Tibial nerve (tissue), 4 donors: ENCODE data around the gene VPS13D. TPM values are rescaled to one million over a fixed set of nuclear protein-coding genes. Genes with fewer than 3 reads are reported as not detected.

Experiments
- DNase-seq, 2 donors: peaks; one replicate each; pipeline ENCODE4 v3.0.0-alpha.2; 2019; ENCODE audit warnings: low spot score in 2 of 2
- H3K27ac ChIP-seq, 4 donors: fragments of 200-600 bp; sonication (generic) in 3 of 4; one replicate each; pipeline ENCODE4 v1.5.1; 2017 to 2019; ENCODE audit warnings: mild to moderate bottlenecking in 1 of 4
- H3K27me3 ChIP-seq, 2 donors: fragments of 200-600 bp; sonication (generic) in 1 of 2; one replicate each; pipeline versions ENCODE4 v1.5.1 to v1.6.0; 2017 to 2019
- H3K36me3 ChIP-seq, 3 donors: fragments of 200-600 bp; sonication (generic); one replicate each; pipeline ENCODE4 v1.5.1; 2018 to 2019
- H3K4me1 ChIP-seq, 4 donors: fragments of 200-600 bp; sonication (generic) in 3 of 4; one replicate each; pipeline ENCODE4 v1.5.1; 2017 to 2019
- H3K4me3 ChIP-seq, 4 donors: fragments of 200-600 bp; sonication (generic) in 3 of 4; one replicate each; pipeline ENCODE4 v1.5.1; 2017 to 2019; ENCODE audit warnings: mild to moderate bottlenecking in 1 of 4, moderate library complexity in 1 of 4
- H3K9me3 ChIP-seq, 4 donors: fragments of 200-600 bp; sonication (generic) in 3 of 4; one replicate each; pipeline ENCODE4 v1.5.1; 2017 to 2019
- CTCF ChIP-seq, 5 experiments: fragments of 200-600 bp in 3 of 5; fragments of 450-650 bp in 2 of 5; sonication (generic) in 3 of 5; IDR thresholded peaks; one replicate each; pipeline ENCODE4 v1.5.1; 2016 to 2019; ENCODE audit warnings: antibody characterized with exemption in 5 of 5, mild to moderate bottlenecking in 3 of 5, moderate library complexity in 2 of 5
- EP300 ChIP-seq, 2 donors: sonication (generic); formaldehyde crosslinking; IDR thresholded peaks; one replicate each; pipeline ENCODE4 v1.6.1; 2017; ENCODE audit warnings: antibody characterized with exemption in 2 of 2, mild to moderate bottlenecking in 1 of 2
- POLR2A ChIP-seq, 2 donors: fragments of 450-650 bp; IDR thresholded peaks; one replicate each; pipeline ENCODE4 v1.6.1; 2017; ENCODE audit warnings: antibody characterized with exemption in 2 of 2, mild to moderate bottlenecking in 2 of 2, moderate library complexity in 2 of 2
- WGBS, 2 donors: methylation state at CpG; one replicate each; pipeline ENCODE4 v1.1.5; 2018; 5-methylcytosine and 5-hydroxymethylcytosine counted together
- total RNA-seq, 4 donors: library from RNA; depleted of rRNA; stranded (reverse); fragments of >200 nt; gene quantifications; one replicate each; pipeline ENCODE4 v1.1.0, GENCODE V29; 2016

Gene VPS13D
- total RNA-seq, 4 donors from 2014 or later = 99.2 to 132 (median 110) TPM

GRCh38 chr1:12511516-12512468 lies 282.0 kb downstream of the VPS13D start:
- DNase-seq = no peak
- WGBS, 2 donors = 82 to 84% methylated on average over 13 of the region's 13 CpGs
- Histone ChIP-seq H3K9me3 (no peaks in the 10 kb centered on the region), H3K36me3 (peaks cover 0 to 19% (median 0%) of the 10 kb centered on the region in 3 donors), H3K27me3 (no peaks in the 10 kb centered on the region), H3K27ac (peak overlapping the region; percentile 24 to 78 (median 70)), H3K4me1 (peaks cover 5 to 55% (median 14%) of the 10 kb centered on the region in 4 donors), H3K4me3 (no peak overlapping the region)
- TF ChIP-seq POLR2A (IDR thresholded peaks at IDR 0.05) (no peak), CTCF (IDR thresholded peaks at IDR 0.05) (no peak), EP300 (IDR thresholded peaks at IDR 0.05) (no peak)

- peaks cover 0 to 7% (median 0%) of the 10 kb centered on the region in 3 donors for H3K36me3 ChIP-seq
- H3K27ac ChIP-seq = no peak overlapping the region
- 95 to 96% methylated on average over 10 of the region's 10 CpGs for WGBS, 2 donors
- H3K4me1 ChIP-seq = peaks cover 5 to 53% (median 14%) of the 10 kb centered on the region in 4 donors
- no peaks in the 10 kb centered on the region for H3K27me3 ChIP-seq
- TF ChIP-seq EP300 (IDR thresholded peaks at IDR 0.05) (no peak), CTCF (IDR thresholded peaks at IDR 0.05) (no peak), POLR2A (IDR thresholded peaks at IDR 0.05) (no peak)
- no peaks in the 10 kb centered on the region for H3K9me3 ChIP-seq
- H3K4me3 ChIP-seq = no peak overlapping the region
- DNase-seq = no peak
Observed at GRCh38 chr1:12513181-12513580, 283.4 kb downstream of the VPS13D start.

GRCh38 chr1:12514590-12514989 lies 284.8 kb downstream of the VPS13D start:
- DNase-seq = no peak
- whole genome bisulfite sequencing, 2 donors = 85 to 89% methylated on average over 8 of the region's 8 CpGs
- no peak overlapping the region for H3K27ac ChIP-seq

GRCh38 chr1:12515234-12515633 lies 285.4 kb downstream of the VPS13D start:
- Histone ChIP-seq H3K36me3 (peaks cover 0 to 6% (median 0%) of the 10 kb centered on the region in 3 donors), H3K4me3 (no peak overlapping the region), H3K4me1 (peaks cover 5 to 61% (median 17%) of the 10 kb centered on the region in 4 donors), H3K27me3 (no peaks in the 10 kb centered on the region), H3K27ac (no peak overlapping the region), H3K9me3 (no peaks in the 10 kb centered on the region)
- no peak for DNase-seq
- 96 to 97% methylated on average over 5 of the region's 5 CpGs for WGBS, 2 donors
- TF ChIP-seq EP300 (IDR thresholded peaks at IDR 0.05) = no peak
- no peak for TF ChIP-seq POLR2A (IDR thresholded peaks at IDR 0.05)
- no peak for TF ChIP-seq CTCF (IDR thresholded peaks at IDR 0.05)

More at GRCh38 chr1:12514590-12514989, 284.8 kb downstream of the VPS13D start:
- Histone ChIP-seq H3K9me3 (no peaks in the 10 kb centered on the region), H3K27me3 (no peaks in the 10 kb centered on the region), H3K4me3 (no peak overlapping the region), H3K36me3 (peaks cover 0 to 6% (median 0%) of the 10 kb centered on the region in 3 donors), H3K4me1 (peaks cover 5 to 64% (median 20%) of the 10 kb centered on the region in 4 donors)
- no peak for TF ChIP-seq CTCF (IDR thresholded peaks at IDR 0.05)
- no peak for TF ChIP-seq POLR2A (IDR thresholded peaks at IDR 0.05)
- no peak for TF ChIP-seq EP300 (IDR thresholded peaks at IDR 0.05)

GRCh38 chr1:12516741-12517140 lies 286.9 kb downstream of the VPS13D start:
- no peaks in the 10 kb centered on the region for H3K27me3 ChIP-seq
- whole genome bisulfite sequencing, 2 donors = 96 to 97% methylated on average over 13 of the region's 13 CpGs
- no peaks in the 10 kb centered on the region for H3K9me3 ChIP-seq
- peaks cover 0 to 49% (median 10%) of the 10 kb centered on the region in 4 donors for H3K4me1 ChIP-seq
- peaks cover 0 to 4% (median 0%) of the 10 kb centered on the region in 3 donors for H3K36me3 ChIP-seq
- no peak for DNase-seq
- H3K4me3 ChIP-seq = no peak overlapping the region
- no peak for TF ChIP-seq CTCF (IDR thresholded peaks at IDR 0.05)
- TF ChIP-seq EP300 (IDR thresholded peaks at IDR 0.05) = no peak
- no peak for TF ChIP-seq POLR2A (IDR thresholded peaks at IDR 0.05)
- H3K27ac ChIP-seq = no peak overlapping the region
